GM12878 (cell line): ENCODE results near the gene C1orf174. TPM values are rescaled to one million over a fixed set of nuclear protein-coding genes. Genes with fewer than 3 reads are reported as not detected.

Experiments used
- ATAC-seq: fragments of 200-7000 bp; cut with Tn5 transposase; 3 replicates; pipeline ENCODE4 v1.9.1; 2020; ENCODE audit warnings: mild to moderate bottlenecking, moderate library complexity
- BruUV-seq: library from RNA; stranded (reverse); fragments of 400-500 nt; replicated peaks from 2 replicates; lab custom pipeline; 2021; lab: Mats Ljungman, UMichigan
- CTCF ChIA-PET: fragments of 300-600 bp; sonication (Branson Sonifier 250); formaldehyde crosslinking; extraction: SDS; loops from one replicate; lab custom pipeline; 2021; ENCODE audit warnings: inconsistent platforms; lab: Yijun Ruan, JAX
- POLR2A ChIA-PET: fragments of 350-600 bp; formaldehyde crosslinking; extraction: SDS; loops from one replicate; lab custom pipeline; 2021; ENCODE audit warnings: inconsistent platforms; lab: Charles Lee
- RAD21 ChIA-PET: fragments of 300-600 bp; sonication (Branson Sonifier 250); formaldehyde crosslinking; loops from one replicate; lab custom pipeline; 2023; ENCODE audit warnings: antibody characterized with exemption; ENCODE audit not compliant: unreplicated experiment; lab: Charles Lee
- SMC1A ChIA-PET: fragments of 300-600 bp; sonication (Branson Sonifier 250); formaldehyde crosslinking; loops from one replicate; lab custom pipeline; 2023; ENCODE audit not compliant: unreplicated experiment, uncharacterized antibody; lab: Charles Lee
- DNase-seq: peaks from one replicate; pipeline ENCODE4 v3.0.0-alpha.2; 2011; ENCODE audit warnings: low read depth, low spot score
- FAIRE-seq: peaks from 3 replicates; lab custom pipeline; 2011; peaks lifted over from hg19 to GRCh38; lab: Jason Lieb, UNC
- H2AFZ ChIP-seq: 2 replicates; pipeline ENCODE4 v1.6.0; 2011; ENCODE audit warnings: low read depth, low read length, control low read depth; ENCODE audit not compliant: control insufficient read depth
- H3K27ac ChIP-seq: 2 replicates; pipeline ENCODE4 v1.5.1; 2011; ENCODE audit warnings: control low read depth; ENCODE audit not compliant: control insufficient read depth, insufficient read depth
- H3K27me3 ChIP-seq, 2 experiments: replicated peaks in 1 of 2; 2 replicates each; pipeline versions ENCODE4 v1.6.0 to v1.6.1; 2011; ENCODE audit warnings: low read length in 1 of 2; ENCODE audit not compliant: control insufficient read depth in 2 of 2, insufficient read depth in 2 of 2
- H3K36me3 ChIP-seq, 2 experiments: 2 replicates each; pipeline ENCODE4 v1.5.1; 2011; ENCODE audit warnings: low read length in 1 of 2; ENCODE audit not compliant: control insufficient read depth in 2 of 2, insufficient read depth in 2 of 2
- H3K4me1 ChIP-seq: 2 replicates; pipeline ENCODE4 v1.6.1; 2011; ENCODE audit warnings: mild to moderate bottlenecking, low read length, moderate library complexity, mixed read lengths; ENCODE audit not compliant: control insufficient read depth, insufficient read depth
- H3K4me2 ChIP-seq: 2 replicates; pipeline ENCODE4 v1.6.0; 2011; ENCODE audit warnings: control low read depth; ENCODE audit not compliant: control insufficient read depth, insufficient read depth
- H3K4me3 ChIP-seq: fragments of 200-600 bp; sonication (generic); 2 replicates; pipeline ENCODE4 v1.5.1; 2016
- H3K79me2 ChIP-seq: 2 replicates; pipeline ENCODE4 v1.6.0; 2011; ENCODE audit warnings: low read length; ENCODE audit not compliant: control insufficient read depth, insufficient read depth
- H3K9ac ChIP-seq: 2 replicates; pipeline ENCODE4 v1.8.0; 2011; ENCODE audit warnings: low read length, control low read depth, mixed read lengths; ENCODE audit not compliant: control insufficient read depth, insufficient read depth
- H3K9me3 ChIP-seq: replicated peaks from 3 replicates; pipeline ENCODE4 v1.5.1; 2011; ENCODE audit warnings: mild to moderate bottlenecking, low read length; ENCODE audit not compliant: control insufficient read depth, insufficient read depth
- H4K20me1 ChIP-seq: 2 replicates; pipeline ENCODE4 v1.6.0; 2011; ENCODE audit not compliant: control insufficient read depth, insufficient read depth
- ATF7 ChIP-seq: fragments of 450-650 bp; IDR thresholded peaks from 2 replicates; pipeline ENCODE4 v1.6.1; 2016; ENCODE audit warnings: low read depth, mild to moderate bottlenecking
- BACH1 ChIP-seq: fragments of 450-650 bp; IDR thresholded peaks from 2 replicates; pipeline ENCODE4 v1.6.1; 2017; ENCODE audit warnings: mild to moderate bottlenecking, borderline replicate concordance
- CBX5 ChIP-seq: sonication (generic); IDR thresholded peaks from 2 replicates; pipeline ENCODE4 v1.6.1; 2016; ENCODE audit warnings: low read depth, moderate library complexity, mild to moderate bottlenecking, inconsistent platforms
- CHD1 ChIP-seq: IDR thresholded peaks from 2 replicates; pipeline ENCODE4 v1.6.1; 2012; ENCODE audit warnings: low read depth, low read length, improper control_type of control experiment
- CREM ChIP-seq: IDR thresholded peaks from 2 replicates; pipeline ENCODE4 v1.6.1; 2014; ENCODE audit warnings: antibody characterized with exemption, low read depth
- FOXK2 ChIP-seq: fragments of 450-650 bp; IDR thresholded peaks from 2 replicates; pipeline ENCODE4 v1.6.1; 2017; ENCODE audit warnings: mild to moderate bottlenecking, moderate library complexity
- HDAC6 ChIP-seq: fragments of 200-600 bp; sonication (generic); IDR thresholded peaks from one replicate; pipeline ENCODE4 v1.8.0; 2017; ENCODE audit warnings: antibody characterized with exemption; ENCODE audit not compliant: unreplicated experiment
- IRF5 ChIP-seq: fragments of 450-650 bp; IDR thresholded peaks from 2 replicates; pipeline ENCODE4 v1.6.1; 2017; ENCODE audit warnings: borderline replicate concordance
- KAT2A ChIP-seq: conservative IDR thresholded peaks from 2 replicates; pipeline ENCODE4 v1.6.1; 2011; ENCODE audit warnings: low read depth, low read length; ENCODE audit not compliant: control insufficient read depth
- KLF5 ChIP-seq: fragments of 450-650 bp; IDR thresholded peaks from 2 replicates; pipeline ENCODE4 v1.6.1; 2014; ENCODE audit warnings: mild to moderate bottlenecking; ENCODE audit not compliant: partially characterized antibody
- NR2F1 ChIP-seq: fragments of 450-650 bp; conservative IDR thresholded peaks from 2 replicates; pipeline ENCODE4 v1.6.1; 2017; ENCODE audit warnings: mild to moderate bottlenecking
- NRF1 ChIP-seq: conservative IDR thresholded peaks from 2 replicates; pipeline ENCODE4 v1.6.1; 2011; ENCODE audit warnings: mild to moderate bottlenecking, low read depth, low read length, improper control_type of control experiment
- RAD21 ChIP-seq: IDR thresholded peaks from 2 replicates; pipeline ENCODE4 v1.6.1; 2011; ENCODE audit warnings: mild to moderate bottlenecking, low read depth, low read length, moderate library complexity; ENCODE audit not compliant: insufficient read depth
- RAD51 ChIP-seq: fragments of 450-650 bp; IDR thresholded peaks from 2 replicates; pipeline ENCODE4 v1.6.1; 2016; ENCODE audit warnings: moderate library complexity, mild to moderate bottlenecking, inconsistent platforms
- RB1 ChIP-seq: fragments of 450-650 bp; formaldehyde crosslinking; IDR thresholded peaks from 2 replicates; pipeline ENCODE4 v1.6.1; 2017; ENCODE audit warnings: mild to moderate bottlenecking, borderline replicate concordance
- SMAD1 ChIP-seq: fragments of 450-650 bp; IDR thresholded peaks from 2 replicates; pipeline ENCODE4 v1.6.1; 2018; ENCODE audit warnings: mild to moderate bottlenecking, low read depth; ENCODE audit not compliant: partially characterized antibody
- SMAD5 ChIP-seq: IDR thresholded peaks from 2 replicates; pipeline ENCODE4 v1.6.1; 2016; ENCODE audit warnings: antibody characterized with exemption, low read depth
- ZNF592 ChIP-seq: fragments of 450-650 bp; IDR thresholded peaks from 2 replicates; pipeline ENCODE4 v1.6.1; 2017; ENCODE audit warnings: mild to moderate bottlenecking, moderate library complexity
- ZNF622 ChIP-seq: fragments of 450-650 bp; IDR thresholded peaks from 2 replicates; pipeline ENCODE4 v1.6.1; 2017; ENCODE audit warnings: mild to moderate bottlenecking, inconsistent platforms
- ZZZ3 ChIP-seq: IDR thresholded peaks from 2 replicates; pipeline ENCODE4 v1.6.1; 2011; ENCODE audit warnings: low read depth; ENCODE audit not compliant: control insufficient read depth, insufficient read length
- WGBS: methylation state at CpG from one replicate; pipeline ENCODE4 v1.1.6; 2016; ENCODE audit warnings: low lambda C conversion rate; ENCODE audit not compliant: insufficient replicate concordance, insufficient coverage; ENCODE audit errors: missing lambda C conversion rate; 5-methylcytosine and 5-hydroxymethylcytosine counted together
- in situ Hi-C: fragments of 300-500 bp; cut with MboI; formaldehyde crosslinking; loops from 9 replicates; pipeline ENCODE4 v1.14.3; 2018; ENCODE audit warnings: mixed read lengths
- intact Hi-C: fragments of 100-400 bp; cut with micrococcal nuclease; formaldehyde crosslinking; loops from one replicate; pipeline ENCODE4 v1.14.2; 2022; ENCODE audit not compliant: unreplicated experiment
- polyA plus RNA-seq, 11 experiments: library from polyadenylated mRNA; depleted of rRNA in 4 of 11; unstranded in 6 of 11; stranded (reverse) in 5 of 11; fragments of >200 nt; fragmentation: Nextera tagmentation in 4 of 11; fragmentation: Illumina TruSeq in 1 of 11; extraction: Ambion mirVana in 4 of 11; extraction: Trizol in 1 of 11; gene quantifications; 1 replicate in 1 of 11; 2 replicates in 10 of 11; pipeline versions ENCODE4 v1.2.1 to v1.2.3, GENCODE V29; 2011 to 2016; ENCODE audit warnings: inconsistent platforms in 2 of 11, missing spikeins in 2 of 11, low read depth in 1 of 11
- total RNA-seq, 4 experiments: library from RNA; depleted of rRNA in 3 of 4; stranded (reverse); fragments of >200 nt in 3 of 4; fragmentation: Illumina TruSeq in 1 of 4; extraction: Trizol in 1 of 4; gene quantifications; 2 replicates each; pipeline versions ENCODE4 v1.2.1 to v1.2.3, GENCODE V29; 2013 to 2021

The C1orf174 gene
- total and polyA plus RNA-seq, 10 of the 15 experiments (the other 5 are each of a cell fraction or from before 2014, with no cell fraction given) = 17.5 to 35.4 (median 25.1) TPM

- Histone ChIP-seq H3K27ac (no peak overlapping the region), H3K36me3 (peaks cover 11 to 17% of the 10 kb centered on the region in 2 experiments), H3K9me3 (no peaks in the 10 kb centered on the region), H4K20me1 (no peaks in the 10 kb centered on the region), H3K79me2 (peaks cover 3% of the 10 kb centered on the region), H3K4me3 (no peak overlapping the region), H3K4me2 (no peak overlapping the region), H3K9ac (no peak overlapping the region), H2AFZ (no peak overlapping the region), H3K4me1 (peaks cover 16% of the 10 kb centered on the region), H3K27me3 (no peaks in the 10 kb centered on the region)
- ChIA-PET RAD21 (no interaction called here), POLR2A (no interaction called here), CTCF (interaction anchor here (1.3 kb wide), 1 partner anchor 8 kb away, joined by 4 read pairs; the partner anchor contains the start of gene C1orf174), SMC1A (no interaction called here)
- no TSS peak for BruUV-seq
- TF ChIP-seq RAD21 (no peak), IRF5 (no peak), CREM (no peak), NRF1 (no peak), HDAC6 (no peak), ZNF592 (no peak), RAD51 (no peak), SMAD5 (no peak), FOXK2 (no peak), CBX5 (no peak), KAT2A (no peak), BACH1 (no peak), ZZZ3 (no peak), KLF5 (no peak), ATF7 (no peak), RB1 (no peak), CHD1 (no peak), SMAD1 (no peak), NR2F1 (no peak), ZNF622 (no peak)
- FAIRE-seq (no peak), DNase-seq (no peak), ATAC-seq (no peak)
- intact Hi-C loops (no loop called here), in situ Hi-C loops (no loop called here)
- 92% methylated on average over 17 of the region's 17 CpGs for WGBS
Observed at GRCh38 chr1:3891329-3891865, 8.7 kb downstream of the C1orf174 start.
